ENCODE measurements around the gene HSD17B4. TPM values are rescaled to one million over a fixed set of nuclear protein-coding genes. Genes with fewer than 3 reads are reported as not detected.

The HSD17B4 gene
- total and polyA plus RNA-seq, 2 experiments from 2014 or later, result 326 to 332 TPM

DNA sequence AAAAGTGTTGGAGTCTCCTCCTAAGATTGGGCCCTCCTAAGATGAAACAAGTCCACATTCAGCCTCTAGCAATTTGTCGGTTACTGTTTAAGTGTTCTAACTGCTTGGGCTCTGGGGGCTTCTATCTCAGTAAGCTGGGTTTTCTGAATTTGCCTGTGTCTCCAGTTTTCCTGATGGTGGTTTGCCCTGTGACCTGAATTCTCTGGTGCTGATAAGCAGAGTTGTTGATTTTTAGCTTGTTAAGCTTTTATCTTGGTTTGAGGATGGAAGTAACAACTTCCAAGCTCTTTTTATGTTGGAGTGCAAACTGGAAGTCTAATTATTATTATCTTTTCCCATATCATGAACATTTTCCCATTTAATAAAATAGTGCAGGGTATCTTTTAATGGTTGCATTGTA, 30.9 kb downstream of the HSD17B4 start (continued):
- TF ChIP-seq, protein P1, sequence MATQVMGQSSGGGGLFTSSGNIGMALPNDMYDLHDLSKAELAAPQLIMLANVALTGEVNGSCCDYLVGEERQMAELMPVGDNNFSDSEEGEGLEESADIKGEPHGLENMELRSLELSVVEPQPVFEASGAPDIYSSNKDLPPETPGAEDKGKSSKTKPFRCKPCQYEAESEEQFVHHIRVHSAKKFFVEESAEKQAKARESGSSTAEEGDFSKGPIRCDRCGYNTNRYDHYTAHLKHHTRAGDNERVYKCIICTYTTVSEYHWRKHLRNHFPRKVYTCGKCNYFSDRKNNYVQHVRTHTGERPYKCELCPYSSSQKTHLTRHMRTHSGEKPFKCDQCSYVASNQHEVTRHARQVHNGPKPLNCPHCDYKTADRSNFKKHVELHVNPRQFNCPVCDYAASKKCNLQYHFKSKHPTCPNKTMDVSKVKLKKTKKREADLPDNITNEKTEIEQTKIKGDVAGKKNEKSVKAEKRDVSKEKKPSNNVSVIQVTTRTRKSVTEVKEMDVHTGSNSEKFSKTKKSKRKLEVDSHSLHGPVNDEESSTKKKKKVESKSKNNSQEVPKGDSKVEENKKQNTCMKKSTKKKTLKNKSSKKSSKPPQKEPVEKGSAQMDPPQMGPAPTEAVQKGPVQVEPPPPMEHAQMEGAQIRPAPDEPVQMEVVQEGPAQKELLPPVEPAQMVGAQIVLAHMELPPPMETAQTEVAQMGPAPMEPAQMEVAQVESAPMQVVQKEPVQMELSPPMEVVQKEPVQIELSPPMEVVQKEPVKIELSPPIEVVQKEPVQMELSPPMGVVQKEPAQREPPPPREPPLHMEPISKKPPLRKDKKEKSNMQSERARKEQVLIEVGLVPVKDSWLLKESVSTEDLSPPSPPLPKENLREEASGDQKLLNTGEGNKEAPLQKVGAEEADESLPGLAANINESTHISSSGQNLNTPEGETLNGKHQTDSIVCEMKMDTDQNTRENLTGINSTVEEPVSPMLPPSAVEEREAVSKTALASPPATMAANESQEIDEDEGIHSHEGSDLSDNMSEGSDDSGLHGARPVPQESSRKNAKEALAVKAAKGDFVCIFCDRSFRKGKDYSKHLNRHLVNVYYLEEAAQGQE (IDR thresholded peaks at IDR 0.05; ENCODE audit: unreplicated experiment), result no peak

DNA sequence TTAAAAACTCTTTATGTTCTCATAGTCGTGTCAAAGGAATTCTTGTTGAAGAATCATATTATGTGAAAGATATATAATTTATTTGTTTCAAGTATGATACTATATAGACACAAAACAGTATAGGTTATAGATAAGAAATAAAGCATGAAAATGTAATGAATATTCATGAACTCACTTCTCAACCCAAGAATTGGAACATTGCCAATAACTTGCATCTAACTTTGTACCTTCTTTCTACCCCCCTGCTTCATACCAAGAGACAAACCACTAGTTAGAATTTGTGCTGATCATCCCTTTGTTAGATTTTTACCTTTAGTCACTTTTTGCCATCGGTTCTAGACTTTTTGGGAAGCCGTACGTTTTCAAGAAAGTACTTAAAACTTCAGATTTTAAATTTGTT, 32.6 kb downstream of the HSD17B4 start:
- no peak for DNase-seq (ENCODE audit: low spot score)
- no peaks in the 10 kb centered on the region for H3K9me3 Mint-ChIP-seq
- H3K4me3 Mint-ChIP-seq, result no peak overlapping the region
- peaks cover 43% of the 10 kb centered on the region for H3K4me1 Mint-ChIP-seq
- no peak overlapping the region for H3K27ac Mint-ChIP-seq
- H3K36me3 ChIP-seq (ENCODE audit: insufficient read depth), result peaks cover 6% of the 10 kb centered on the region; the same call in 1 of the 2 replicates
- H3K36me3 Mint-ChIP-seq (ENCODE audit: low read depth), result peaks cover 18% of the 10 kb centered on the region; the same call in 2 of the 3 replicates
- ATAC-seq, result no peak
- H2AFZ ChIP-seq, result no peak overlapping the region
- H4K20me1 ChIP-seq (replicated peaks; ENCODE audit: insufficient read depth), result no peaks in the 10 kb centered on the region
- H3F3A ChIP-seq (replicated peaks; ENCODE audit: low read depth), result no peaks in the 10 kb centered on the region
- H3K4me2 ChIP-seq, result no peak overlapping the region
- no peaks in the 10 kb centered on the region for H3K9me2 ChIP-seq (ENCODE audit: insufficient read depth)
- H3K27me3 Mint-ChIP-seq (ENCODE audit: insufficient read depth, low read depth, poor library complexity), result peaks cover 2% of the 10 kb centered on the region
- peaks cover 40% of the 10 kb centered on the region for H3K4me1 ChIP-seq (ENCODE audit: insufficient read depth)
- no peaks in the 10 kb centered on the region for H3K27me3 ChIP-seq (ENCODE audit: insufficient read depth)
- TF ChIP-seq STAT1 (IDR thresholded peaks at IDR 0.05; ENCODE audit: unreplicated experiment) (no peak), EZH2 (IDR thresholded peaks at IDR 0.05; ENCODE audit: low read depth, unreplicated experiment) (no peak), NANOG (IDR thresholded peaks at IDR 0.05; ENCODE audit: borderline replicate concordance) (no peak), ZNF114 (CRISPR knock-in tag; IDR thresholded peaks at IDR 0.05) (no peak), JUNB (IDR thresholded peaks at IDR 0.05; ENCODE audit: unreplicated experiment) (no peak), POLR2AphosphoS5 (IDR thresholded peaks at IDR 0.05; ENCODE audit: low read depth) (no peak)
- TF ChIP-seq, protein P2, sequence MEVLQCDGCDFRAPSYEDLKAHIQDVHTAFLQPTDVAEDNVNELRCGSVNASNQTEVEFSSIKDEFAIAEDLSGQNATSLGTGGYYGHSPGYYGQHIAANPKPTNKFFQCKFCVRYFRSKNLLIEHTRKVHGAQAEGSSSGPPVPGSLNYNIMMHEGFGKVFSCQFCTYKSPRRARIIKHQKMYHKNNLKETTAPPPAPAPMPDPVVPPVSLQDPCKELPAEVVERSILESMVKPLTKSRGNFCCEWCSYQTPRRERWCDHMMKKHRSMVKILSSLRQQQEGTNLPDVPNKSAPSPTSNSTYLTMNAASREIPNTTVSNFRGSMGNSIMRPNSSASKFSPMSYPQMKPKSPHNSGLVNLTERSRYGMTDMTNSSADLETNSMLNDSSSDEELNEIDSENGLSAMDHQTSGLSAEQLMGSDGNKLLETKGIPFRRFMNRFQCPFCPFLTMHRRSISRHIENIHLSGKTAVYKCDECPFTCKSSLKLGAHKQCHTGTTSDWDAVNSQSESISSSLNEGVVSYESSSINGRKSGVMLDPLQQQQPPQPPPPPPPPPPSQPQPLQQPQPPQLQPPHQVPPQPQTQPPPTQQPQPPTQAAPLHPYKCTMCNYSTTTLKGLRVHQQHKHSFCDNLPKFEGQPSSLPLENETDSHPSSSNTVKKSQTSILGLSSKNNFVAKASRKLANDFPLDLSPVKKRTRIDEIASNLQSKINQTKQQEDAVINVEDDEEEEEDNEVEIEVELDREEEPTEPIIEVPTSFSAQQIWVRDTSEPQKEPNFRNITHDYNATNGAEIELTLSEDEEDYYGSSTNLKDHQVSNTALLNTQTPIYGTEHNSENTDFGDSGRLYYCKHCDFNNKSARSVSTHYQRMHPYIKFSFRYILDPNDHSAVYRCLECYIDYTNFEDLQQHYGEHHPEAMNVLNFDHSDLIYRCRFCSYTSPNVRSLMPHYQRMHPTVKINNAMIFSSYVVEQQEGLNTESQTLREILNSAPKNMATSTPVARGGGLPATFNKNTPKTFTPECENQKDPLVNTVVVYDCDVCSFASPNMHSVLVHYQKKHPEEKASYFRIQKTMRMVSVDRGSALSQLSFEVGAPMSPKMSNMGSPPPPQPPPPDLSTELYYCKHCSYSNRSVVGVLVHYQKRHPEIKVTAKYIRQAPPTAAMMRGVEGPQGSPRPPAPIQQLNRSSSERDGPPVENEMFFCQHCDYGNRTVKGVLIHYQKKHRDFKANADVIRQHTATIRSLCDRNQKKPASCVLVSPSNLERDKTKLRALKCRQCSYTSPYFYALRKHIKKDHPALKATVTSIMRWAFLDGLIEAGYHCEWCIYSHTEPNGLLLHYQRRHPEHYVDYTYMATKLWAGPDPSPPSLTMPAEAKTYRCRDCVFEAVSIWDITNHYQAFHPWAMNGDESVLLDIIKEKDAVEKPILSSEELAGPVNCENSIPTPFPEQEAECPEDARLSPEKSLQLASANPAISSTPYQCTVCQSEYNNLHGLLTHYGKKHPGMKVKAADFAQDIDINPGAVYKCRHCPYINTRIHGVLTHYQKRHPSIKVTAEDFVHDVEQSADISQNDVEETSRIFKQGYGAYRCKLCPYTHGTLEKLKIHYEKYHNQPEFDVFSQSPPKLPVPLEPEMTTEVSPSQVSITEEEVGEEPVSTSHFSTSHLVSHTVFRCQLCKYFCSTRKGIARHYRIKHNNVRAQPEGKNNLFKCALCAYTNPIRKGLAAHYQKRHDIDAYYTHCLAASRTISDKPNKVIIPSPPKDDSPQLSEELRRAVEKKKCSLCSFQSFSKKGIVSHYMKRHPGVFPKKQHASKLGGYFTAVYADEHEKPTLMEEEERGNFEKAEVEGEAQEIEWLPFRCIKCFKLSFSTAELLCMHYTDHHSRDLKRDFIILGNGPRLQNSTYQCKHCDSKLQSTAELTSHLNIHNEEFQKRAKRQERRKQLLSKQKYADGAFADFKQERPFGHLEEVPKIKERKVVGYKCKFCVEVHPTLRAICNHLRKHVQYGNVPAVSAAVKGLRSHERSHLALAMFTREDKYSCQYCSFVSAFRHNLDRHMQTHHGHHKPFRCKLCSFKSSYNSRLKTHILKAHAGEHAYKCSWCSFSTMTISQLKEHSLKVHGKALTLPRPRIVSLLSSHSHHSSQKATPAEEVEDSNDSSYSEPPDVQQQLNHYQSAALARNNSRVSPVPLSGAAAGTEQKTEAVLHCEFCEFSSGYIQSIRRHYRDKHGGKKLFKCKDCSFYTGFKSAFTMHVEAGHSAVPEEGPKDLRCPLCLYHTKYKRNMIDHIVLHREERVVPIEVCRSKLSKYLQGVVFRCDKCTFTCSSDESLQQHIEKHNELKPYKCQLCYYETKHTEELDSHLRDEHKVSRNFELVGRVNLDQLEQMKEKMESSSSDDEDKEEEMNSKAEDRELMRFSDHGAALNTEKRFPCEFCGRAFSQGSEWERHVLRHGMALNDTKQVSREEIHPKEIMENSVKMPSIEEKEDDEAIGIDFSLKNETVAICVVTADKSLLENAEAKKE (CRISPR knock-in tag; IDR thresholded peaks at IDR 0.05), result no peak
- TF ChIP-seq, protein P1 (IDR thresholded peaks at IDR 0.05; ENCODE audit: unreplicated experiment), result no peak
- no peak overlapping the region for H3K4me3 ChIP-seq
- H3K79me2 ChIP-seq (replicated peaks; ENCODE audit: insufficient read depth), result peaks cover 46% of the 10 kb centered on the region
- no peak overlapping the region for H3K27ac ChIP-seq (ENCODE audit: low read depth)
